ENCODE results near the gene UBE2J2.

- TF ChIP-seq CTCF (IDR thresholded peaks at IDR 0.05) (no peak), POLR2A (IDR thresholded peaks at IDR 0.05) (no peak)
Measured at GRCh38 chr1:1244192-1244811, 29.4 kb downstream of the UBE2J2 start.
